ENCODE measurements around the gene ZBTB17.
A peak's percentile ranks its signal among the peaks of the same experiment; 100 is the strongest.
"Not testable (repeated sequence)": the region's sequence is repeated elsewhere in the genome, so short reads cannot be mapped to it uniquely, and the experiment has no call there.

The ZBTB17 gene

DNA sequence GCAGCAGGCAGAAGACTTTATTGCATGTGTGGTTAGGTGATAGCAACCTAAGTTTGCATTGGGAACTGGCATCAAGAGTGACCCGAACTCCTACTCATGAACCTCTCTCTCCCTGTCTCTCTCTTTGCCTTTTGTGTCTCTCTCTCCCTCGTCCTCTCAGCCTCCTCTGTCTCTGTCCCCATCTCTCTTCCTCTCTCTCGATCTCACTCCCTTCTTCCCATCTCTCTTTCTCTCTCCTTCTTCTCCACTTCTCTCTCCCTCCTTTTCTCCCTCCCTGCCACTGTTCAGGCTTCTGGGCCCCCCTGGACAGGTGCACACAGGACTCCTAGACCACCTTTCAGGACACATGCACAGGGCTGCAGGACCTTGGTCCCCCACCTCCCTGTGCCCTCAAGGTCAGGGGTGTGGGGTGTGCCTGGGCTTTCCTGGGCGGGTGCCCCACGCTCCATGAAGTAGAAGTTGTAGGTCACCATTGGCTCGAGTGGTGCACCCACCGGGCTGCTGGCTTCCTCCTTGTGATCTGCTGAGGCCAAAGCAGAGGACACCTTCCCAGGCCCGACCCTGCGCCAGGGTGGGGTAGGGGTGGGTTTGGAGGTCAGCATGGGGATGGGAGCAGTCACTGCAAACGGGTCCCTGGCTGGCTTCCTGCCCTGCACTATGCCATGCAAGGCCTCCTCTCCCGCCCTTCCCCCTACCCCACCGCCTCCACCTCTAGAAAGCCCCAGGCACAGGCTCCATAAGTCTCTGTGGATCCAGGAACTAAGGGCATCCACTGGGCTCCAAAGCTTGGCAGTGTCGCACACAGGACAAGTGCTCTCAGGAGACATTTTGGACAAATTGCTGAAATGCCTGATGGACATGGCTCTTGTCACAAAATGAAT is 13.2 kb upstream of the ZBTB17 start:
- no peak for DNase-seq (ENCODE audit: low read depth)

DNA sequence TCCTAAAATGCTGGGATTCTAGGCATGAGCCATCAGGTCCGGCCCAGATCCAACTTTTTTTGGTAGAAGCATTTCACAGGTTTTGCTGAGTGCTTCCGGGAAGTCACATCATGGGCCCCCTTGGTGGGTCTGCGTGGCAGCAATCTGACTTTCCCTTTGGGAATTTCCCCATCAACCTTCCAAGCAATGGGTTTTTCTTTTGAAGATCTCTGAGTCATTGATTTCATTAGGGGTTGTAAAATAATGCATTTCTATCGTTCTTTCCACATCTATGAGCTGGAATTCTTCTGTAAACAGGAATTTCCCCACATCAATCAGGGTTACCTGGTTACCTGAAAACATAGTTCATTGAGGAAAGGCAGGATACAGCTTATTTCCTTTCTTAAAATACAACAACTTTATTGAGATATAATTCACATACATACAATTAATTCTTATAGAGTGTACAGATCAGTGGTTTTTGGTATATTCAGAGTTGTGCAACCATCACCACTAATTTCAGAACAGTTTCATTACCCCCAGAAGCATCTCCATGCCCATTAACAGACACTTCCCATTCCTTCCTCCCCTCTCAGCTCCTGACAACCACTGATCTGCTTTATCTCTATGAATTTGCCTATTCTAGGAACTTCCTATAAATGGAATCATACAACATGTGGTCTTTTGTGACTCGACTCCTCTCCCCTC is 9.9 kb upstream of the ZBTB17 start:
- no peak for DNase-seq (ENCODE audit: low read depth)

GRCh38 chr1:15983275-15983674 is 7.4 kb upstream of the ZBTB17 start:
- DNase-seq (ENCODE audit: low read depth): no peak

DNA sequence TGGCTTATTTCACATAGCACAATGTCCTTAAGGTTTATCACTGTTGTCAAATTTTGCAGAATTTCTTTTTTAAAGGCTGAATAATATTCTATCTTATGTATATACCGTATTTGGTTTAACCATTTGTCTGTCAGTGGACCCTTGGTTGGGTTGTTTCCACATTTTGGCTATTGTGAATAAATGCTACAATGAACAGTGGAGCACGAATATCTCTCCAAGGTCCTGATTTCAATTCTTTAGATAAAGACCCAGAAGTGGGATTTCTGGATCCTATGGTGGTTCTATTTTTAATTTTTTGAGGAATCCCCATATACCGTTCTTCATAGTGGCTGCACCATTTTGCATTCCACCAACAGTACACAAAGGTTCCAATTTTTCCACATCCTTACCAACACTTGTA is 5.8 kb upstream of the ZBTB17 start:
- no peak for DNase-seq (ENCODE audit: low read depth)

DNA sequence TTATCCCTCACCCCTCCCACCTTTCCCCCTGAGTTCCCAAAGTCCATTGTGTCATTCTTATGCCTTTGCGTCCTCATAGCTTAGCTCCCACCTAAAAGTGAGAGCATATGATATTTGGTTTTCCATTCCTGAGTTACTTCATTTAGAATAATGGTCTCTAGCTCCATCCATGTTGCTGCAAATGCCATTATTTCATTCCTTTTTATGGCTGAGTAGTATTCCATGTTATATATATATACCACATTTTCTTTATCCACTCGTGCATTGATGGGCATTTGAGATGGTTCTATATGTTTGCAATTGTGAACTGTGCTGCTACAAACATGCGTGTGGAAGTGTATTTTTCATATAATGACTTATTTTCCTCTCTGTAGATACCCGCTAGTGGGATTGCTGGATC is 2.0 kb upstream of the ZBTB17 start:
- DNase-seq (ENCODE audit: low read depth): not testable (repeated sequence)

GRCh38 chr1:15975358-15975804 is 520 bp downstream of the ZBTB17 start:
- peak; percentile 71 for DNase-seq (ENCODE audit: low read depth)

DNA sequence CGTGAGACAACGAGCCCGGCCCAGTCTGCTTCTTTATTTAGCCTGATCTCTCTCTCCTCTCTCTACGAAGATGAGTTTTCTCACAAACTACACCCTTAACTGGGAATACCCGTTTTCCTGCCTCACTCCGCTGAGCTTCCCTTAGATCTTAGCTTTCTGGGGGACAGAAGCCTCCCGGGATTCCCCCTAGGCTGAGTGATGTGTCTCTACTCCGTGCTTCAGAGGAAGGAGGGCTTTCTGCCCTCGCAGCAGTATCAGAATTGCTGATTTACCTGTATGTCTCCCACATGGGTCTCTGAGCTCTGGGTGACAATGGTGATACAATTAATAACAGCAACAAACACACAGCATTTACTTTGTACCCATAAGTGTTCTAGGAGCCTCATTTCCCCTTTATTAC is 1.0 kb downstream of the ZBTB17 start:
- no peak for DNase-seq (ENCODE audit: low read depth)

DNA sequence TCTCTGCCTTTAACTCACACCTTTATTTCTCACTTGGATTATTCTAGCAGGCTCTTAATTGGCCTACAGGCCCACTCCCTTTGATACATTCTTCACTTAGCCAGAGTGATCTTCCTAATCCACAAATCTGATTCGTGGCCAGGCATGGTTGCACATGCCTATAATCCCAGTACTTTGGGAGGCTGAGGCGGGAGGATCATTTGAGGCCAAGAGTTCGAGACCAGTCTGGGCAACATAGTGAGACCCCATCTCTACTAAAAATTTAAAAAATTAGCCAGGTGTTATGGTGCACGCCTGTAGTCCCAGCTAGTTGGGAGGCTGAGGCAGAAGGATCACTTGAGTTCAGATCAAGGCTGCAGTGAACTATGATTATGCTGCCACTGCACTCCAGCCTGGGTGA is 2.1 kb downstream of the ZBTB17 start:
- no peak for DNase-seq (ENCODE audit: low read depth)

DNA sequence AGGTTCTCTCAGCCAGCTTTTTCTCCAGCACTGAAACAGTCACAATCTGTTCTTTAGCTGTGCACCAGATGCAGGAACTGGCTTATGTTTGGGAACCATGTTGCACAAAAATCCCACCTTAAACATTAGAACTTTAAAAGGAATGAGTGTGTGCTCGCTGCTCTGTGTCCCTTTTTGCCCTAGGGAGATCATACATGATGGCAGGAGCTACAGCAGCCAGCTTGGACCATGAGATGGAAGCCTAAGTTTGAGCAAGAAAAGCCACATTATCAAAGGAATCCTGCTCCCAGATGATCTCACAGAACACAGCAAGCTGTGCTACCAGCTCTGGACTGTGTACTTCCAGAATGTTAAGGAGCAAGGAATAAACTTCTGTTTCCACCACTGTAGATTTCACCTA is 3.5 kb downstream of the ZBTB17 start:
- DNase-seq (ENCODE audit: low read depth): no peak

GRCh38 chr1:15970911-15971310 is 5.0 kb downstream of the ZBTB17 start:
- no peak for DNase-seq (ENCODE audit: low read depth)

GRCh38 chr1:15969321-15969880 is 6.5 kb downstream of the ZBTB17 start:
- no peak for DNase-seq (ENCODE audit: low read depth)

- no peak for DNase-seq (ENCODE audit: low read depth)
Measured at GRCh38 chr1:15968172-15968571, 7.7 kb downstream of the ZBTB17 start.

- no peak for DNase-seq (ENCODE audit: low read depth)
Measured at GRCh38 chr1:15966956-15967344, 9.0 kb downstream of the ZBTB17 start.

DNA sequence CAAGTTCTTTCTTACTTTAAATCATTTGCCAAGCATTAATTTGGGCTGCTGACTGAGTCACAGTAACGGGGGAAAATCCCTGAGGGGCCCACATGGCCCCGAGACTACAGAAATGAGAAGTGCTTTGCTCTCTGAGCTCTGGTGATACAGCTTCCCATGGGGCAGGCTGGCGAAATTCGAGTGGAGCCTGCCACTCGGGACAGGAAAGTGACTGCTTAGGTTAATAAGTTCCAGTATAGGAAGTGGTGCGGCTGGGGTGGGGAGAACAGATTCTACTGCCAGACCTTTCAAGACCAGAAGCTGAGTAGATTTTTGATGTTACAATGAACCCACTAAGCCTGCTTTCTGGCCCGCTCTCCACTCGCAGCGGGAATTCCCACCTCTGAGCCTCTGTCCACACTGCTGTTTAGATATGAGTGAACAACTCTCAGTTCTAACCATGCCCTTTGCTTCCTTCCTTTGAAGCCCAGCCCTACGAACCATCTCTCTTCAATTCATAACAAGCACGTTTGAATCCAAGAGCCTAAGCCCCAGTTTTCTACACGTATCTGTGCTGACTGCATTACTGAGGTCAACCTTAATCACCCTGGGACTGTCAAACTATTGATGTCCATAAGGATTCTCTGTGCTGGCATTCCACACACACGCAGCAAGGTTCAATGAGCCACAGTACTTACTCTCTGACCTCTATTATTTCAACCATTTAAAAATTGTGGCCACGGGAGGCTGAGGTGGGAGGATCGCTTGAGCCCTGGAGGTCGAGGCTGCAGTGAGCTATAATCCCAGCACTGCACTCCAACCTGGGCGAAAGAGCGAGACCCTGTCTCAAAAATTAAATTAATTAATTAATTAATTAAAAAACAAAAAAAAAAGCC is 9.6 kb downstream of the ZBTB17 start:
- DNase-seq (ENCODE audit: low read depth): peak; percentile 81

DNA sequence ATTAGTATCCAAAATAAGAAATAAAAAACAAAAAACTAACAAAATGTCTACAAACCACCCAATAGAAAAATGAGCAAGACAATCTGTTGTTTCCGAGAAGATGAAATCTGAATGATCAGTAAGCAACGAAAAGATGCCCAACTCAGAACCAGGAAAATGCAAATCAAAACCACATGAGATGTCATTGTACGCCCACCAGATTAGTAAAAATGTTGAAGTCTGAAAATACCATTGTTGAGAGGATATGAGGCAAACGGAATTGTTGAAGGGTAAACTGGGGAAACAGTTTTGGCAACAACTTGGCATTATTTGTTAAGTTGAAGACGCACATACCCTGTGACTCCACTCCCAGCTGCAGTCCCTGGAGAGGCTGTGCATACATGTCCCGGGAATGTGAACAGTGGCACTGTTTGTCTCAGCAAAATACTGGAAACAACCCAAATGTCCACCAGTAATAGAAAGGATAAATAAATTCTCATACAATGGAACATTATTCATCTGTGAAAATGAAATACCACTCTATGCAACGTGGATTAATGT is 10.6 kb downstream of the ZBTB17 start:
- DNase-seq (ENCODE audit: low read depth): peak; percentile 33

GRCh38 chr1:15963968-15964648 is 11.8 kb downstream of the ZBTB17 start:
- DNase-seq (ENCODE audit: low read depth): no peak

- no peak for DNase-seq (ENCODE audit: low read depth)
Measured at GRCh38 chr1:15963363-15963967, 12.4 kb downstream of the ZBTB17 start.

DNA sequence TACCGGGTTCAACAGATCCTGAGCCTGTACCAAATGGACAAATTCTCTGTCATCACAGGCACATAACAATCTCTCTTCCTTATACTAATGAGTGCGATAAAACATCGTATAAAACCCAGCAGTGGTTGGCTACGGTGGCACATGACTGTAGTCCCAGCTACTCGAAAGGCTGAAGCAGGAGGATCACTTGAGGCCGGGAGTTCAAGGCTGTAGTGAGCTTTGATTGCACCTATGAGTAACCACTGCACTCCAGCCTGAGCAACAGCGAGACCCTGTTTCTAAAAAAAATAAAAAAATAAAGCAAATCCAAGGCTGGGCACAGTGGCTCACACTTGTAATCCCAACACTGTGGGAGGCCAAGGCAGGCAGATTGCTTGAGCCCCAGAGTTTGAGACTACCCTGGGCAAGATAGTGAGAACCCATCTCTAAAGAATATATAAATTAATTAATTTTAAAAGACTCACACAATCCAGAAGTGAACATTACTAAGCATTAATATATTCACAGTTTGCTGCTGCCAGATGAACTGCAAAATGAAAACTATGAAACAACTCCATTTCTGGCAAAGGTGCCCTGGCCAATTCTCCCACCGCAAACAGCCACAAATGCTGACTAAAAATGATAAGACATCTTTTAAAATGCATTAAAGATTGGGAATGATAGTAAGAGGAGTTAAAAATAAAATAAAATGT is 13.1 kb downstream of the ZBTB17 start:
- no peak for DNase-seq (ENCODE audit: low read depth)

GRCh38 chr1:15962176-15962575 is 13.7 kb downstream of the ZBTB17 start:
- DNase-seq (ENCODE audit: low read depth): no peak

DNA sequence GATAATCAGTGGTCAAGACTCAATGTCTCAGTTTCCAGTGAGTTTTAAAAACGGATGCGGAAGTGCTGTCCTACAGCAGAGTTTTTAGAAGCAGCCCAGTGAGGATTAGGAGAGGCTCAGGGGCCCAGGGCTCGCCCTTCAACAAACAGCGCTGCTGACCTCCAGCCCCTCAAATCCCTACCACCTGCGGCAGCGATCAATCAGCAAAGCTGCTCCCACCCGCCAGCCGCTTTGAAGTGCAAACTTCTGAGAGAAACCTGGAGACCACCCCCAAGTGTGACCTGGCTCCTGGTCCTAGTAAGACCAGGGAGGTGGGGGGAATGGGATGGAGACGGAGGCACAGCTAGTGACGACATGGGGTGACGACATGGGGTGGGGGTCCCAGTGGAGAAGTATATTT is 14.4 kb downstream of the ZBTB17 start:
- no peak for DNase-seq (ENCODE audit: low read depth)
